ENCODE data around the gene SPAG4. TPM values are rescaled to one million over a fixed set of nuclear protein-coding genes. Genes with fewer than 3 reads are reported as not detected.

Gene SPAG4
- total RNA-seq, 2 experiments from 2014 or later, result 15.5 to 17.1 TPM

- Mint-ChIP-seq H3K27me3 (no peaks in the 10 kb centered on the region), H3K36me3 (ENCODE audit: low read depth) (peaks cover 6% of the 10 kb centered on the region), H3K27ac (peak overlapping the region; percentile 79), H3K4me3 (no peak overlapping the region), H3K4me1 (ENCODE audit: low read depth) (peaks cover 85% of the 10 kb centered on the region), H3K9me3 (no peaks in the 10 kb centered on the region)
- H3K27ac ChIP-seq (ENCODE audit: low read depth in 1 of 2, low read length in 2 of 2), result no peak overlapping the region
- ATAC-seq (ENCODE audit: poor library complexity) (no peak), DNase-seq (no peak)
- H3K36me3 ChIP-seq (ENCODE audit: insufficient read depth, low read length), result peaks cover 4% of the 10 kb centered on the region
- no peak overlapping the region for H3K4me3 ChIP-seq (ENCODE audit: low read length)
- no peaks in the 10 kb centered on the region for H3K9me3 ChIP-seq (ENCODE audit: control insufficient read depth in 1 of 2, insufficient read depth in 1 of 2, low read length in 2 of 2)
- intact Hi-C loops (cut with DNase I, micrococcal nuclease), result no loop called here
- POLR2A ChIA-PET, result no interaction called here
- peaks cover 14% of the 10 kb centered on the region for H3K4me1 ChIP-seq (ENCODE audit: insufficient read depth, low read length)
- CTCF ChIA-PET, result interaction anchor here (1.4 kb wide), 1 partner anchor 23 kb away, joined by 4 read pairs; no protein-coding TSS in a partner anchor
- TF ChIP-seq, protein P1, sequence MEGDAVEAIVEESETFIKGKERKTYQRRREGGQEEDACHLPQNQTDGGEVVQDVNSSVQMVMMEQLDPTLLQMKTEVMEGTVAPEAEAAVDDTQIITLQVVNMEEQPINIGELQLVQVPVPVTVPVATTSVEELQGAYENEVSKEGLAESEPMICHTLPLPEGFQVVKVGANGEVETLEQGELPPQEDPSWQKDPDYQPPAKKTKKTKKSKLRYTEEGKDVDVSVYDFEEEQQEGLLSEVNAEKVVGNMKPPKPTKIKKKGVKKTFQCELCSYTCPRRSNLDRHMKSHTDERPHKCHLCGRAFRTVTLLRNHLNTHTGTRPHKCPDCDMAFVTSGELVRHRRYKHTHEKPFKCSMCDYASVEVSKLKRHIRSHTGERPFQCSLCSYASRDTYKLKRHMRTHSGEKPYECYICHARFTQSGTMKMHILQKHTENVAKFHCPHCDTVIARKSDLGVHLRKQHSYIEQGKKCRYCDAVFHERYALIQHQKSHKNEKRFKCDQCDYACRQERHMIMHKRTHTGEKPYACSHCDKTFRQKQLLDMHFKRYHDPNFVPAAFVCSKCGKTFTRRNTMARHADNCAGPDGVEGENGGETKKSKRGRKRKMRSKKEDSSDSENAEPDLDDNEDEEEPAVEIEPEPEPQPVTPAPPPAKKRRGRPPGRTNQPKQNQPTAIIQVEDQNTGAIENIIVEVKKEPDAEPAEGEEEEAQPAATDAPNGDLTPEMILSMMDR (IDR thresholded peaks at IDR 0.05), result no peak
- no peaks in the 10 kb centered on the region for H3K27me3 ChIP-seq (ENCODE audit: control insufficient read depth in 1 of 2, insufficient read depth in 2 of 2, low read length in 2 of 2)
These were observed 27.4 kb downstream of the SPAG4 start for GRCh38 chr20:35643045-35643444.

- no peak overlapping the region for H3K4me3 ChIP-seq (ENCODE audit: low read length)
- peaks cover 21% of the 10 kb centered on the region for H3K36me3 Mint-ChIP-seq (ENCODE audit: low read depth)
- DNase-seq (no peak), ATAC-seq (ENCODE audit: poor library complexity) (no peak)
- no peaks in the 10 kb centered on the region for H3K9me3 ChIP-seq (ENCODE audit: control insufficient read depth in 1 of 2, insufficient read depth in 1 of 2, low read length in 2 of 2)
- no peaks in the 10 kb centered on the region for H3K27me3 Mint-ChIP-seq
- peaks cover 89% of the 10 kb centered on the region for H3K4me1 Mint-ChIP-seq (ENCODE audit: low read depth)
- H3K36me3 ChIP-seq (ENCODE audit: insufficient read depth, low read length), result peaks cover 4% of the 10 kb centered on the region
- H3K9me3 Mint-ChIP-seq, result no peaks in the 10 kb centered on the region
- peak overlapping the region; percentile 56 for H3K27ac Mint-ChIP-seq
- CTCF ChIA-PET, result interaction anchor here (0.7 kb wide), 1 partner anchor 26 kb away, joined by 3 read pairs; no protein-coding TSS in a partner anchor
- TF ChIP-seq, protein P1 (IDR thresholded peaks at IDR 0.05), result no peak
- H3K27ac ChIP-seq (ENCODE audit: low read depth in 1 of 2, low read length in 2 of 2), result no peak overlapping the region
- intact Hi-C loops (cut with DNase I, micrococcal nuclease), result no loop called here
- POLR2A ChIA-PET, result no interaction called here
- H3K27me3 ChIP-seq (ENCODE audit: control insufficient read depth in 1 of 2, insufficient read depth in 2 of 2, low read length in 2 of 2), result no peaks in the 10 kb centered on the region
- H3K4me3 Mint-ChIP-seq, result no peak overlapping the region
- peaks cover 14% of the 10 kb centered on the region for H3K4me1 ChIP-seq (ENCODE audit: insufficient read depth, low read length)
These were observed 29.2 kb downstream of the SPAG4 start for GRCh38 chr20:35644806-35645205.

DNA sequence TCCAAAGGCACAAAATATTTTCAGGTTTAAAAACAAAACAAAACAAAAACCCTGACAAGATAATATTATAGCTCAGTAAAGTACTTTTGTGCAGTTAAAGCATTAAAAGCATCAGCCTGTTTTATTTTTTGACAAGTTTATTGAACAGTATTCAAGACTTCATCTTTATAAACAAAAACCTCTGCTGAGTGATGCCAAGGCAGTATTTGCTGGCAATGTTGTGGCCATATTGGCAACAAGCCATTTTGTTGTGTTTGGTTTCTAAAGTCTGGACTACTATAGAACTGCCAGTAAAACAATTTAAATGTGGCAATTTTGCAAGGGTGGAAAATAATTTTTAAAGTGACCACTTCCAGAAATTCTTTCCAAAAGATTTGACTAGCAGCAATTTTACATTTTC, 33.2 kb downstream of the SPAG4 start:
- Histone ChIP-seq H3K9me3 (ENCODE audit: control insufficient read depth in 1 of 2, insufficient read depth in 1 of 2, low read length in 2 of 2) (no peaks in the 10 kb centered on the region), H3K27ac (ENCODE audit: low read depth in 1 of 2, low read length in 2 of 2) (peak overlapping the region in 1 of 2 donors; percentile 35), H3K4me1 (ENCODE audit: insufficient read depth, low read length) (peaks cover 21% of the 10 kb centered on the region), H3K36me3 (ENCODE audit: insufficient read depth, low read length) (peaks cover 26% of the 10 kb centered on the region), H3K27me3 (ENCODE audit: control insufficient read depth in 1 of 2, insufficient read depth in 2 of 2, low read length in 2 of 2) (no peaks in the 10 kb centered on the region), H3K4me3 (ENCODE audit: low read length) (no peak overlapping the region)
- CTCF ChIA-PET, result interaction anchor here (1.0 to 2.0 kb wide), 3 partner anchors 10 to 48 kb away, joined by 4 to 9 read pairs (median 4); no protein-coding TSS in a partner anchor
- POLR2A ChIA-PET, result interaction anchor here (1.3 kb wide), 1 partner anchor 32 kb away, joined by 3 read pairs; no protein-coding TSS in a partner anchor
- Mint-ChIP-seq H3K27ac (peak overlapping the region; percentile 46), H3K4me1 (ENCODE audit: low read depth) (peaks cover 78% of the 10 kb centered on the region), H3K9me3 (no peaks in the 10 kb centered on the region), H3K36me3 (ENCODE audit: low read depth) (peaks cover 44% of the 10 kb centered on the region), H3K27me3 (no peaks in the 10 kb centered on the region), H3K4me3 (no peak overlapping the region)
- TF ChIP-seq, protein P1 (IDR thresholded peaks at IDR 0.05), result no peak
- ATAC-seq (ENCODE audit: poor library complexity) (no peak), DNase-seq (no peak)
- intact Hi-C loops (cut with DNase I, micrococcal nuclease), result no loop called here

Data from CD4-positive, alpha-beta T cell (primary cell).